HG03342 (cell line): ENCODE results near the gene DNMT1.
A peak's percentile ranks its signal among the peaks of the same experiment; 100 is the strongest.

Experiments used
- ATAC-seq: cut with Tn5 transposase; IDR thresholded peaks from one replicate; pipeline ENCODE4 v1.9.1; 2021; ENCODE audit warnings: mild to moderate bottlenecking, moderate library complexity; ENCODE audit not compliant: unreplicated experiment

DNMT1 gene

GRCh38 chr19:10115392-10116084 is 79.2 kb downstream of the DNMT1 start:
- no peak for ATAC-seq

- no peak for ATAC-seq
Observed at GRCh38 chr19:10114651-10115391, 79.9 kb downstream of the DNMT1 start.

GRCh38 chr19:10113964-10114650 is 80.6 kb downstream of the DNMT1 start:
- ATAC-seq = no peak

GRCh38 chr19:10113592-10113963 is 81.2 kb downstream of the DNMT1 start:
- ATAC-seq = no peak

- no peak for ATAC-seq
Observed at GRCh38 chr19:10112895-10113591, 81.7 kb downstream of the DNMT1 start.

GRCh38 chr19:10112037-10112761 is 82.6 kb downstream of the DNMT1 start:
- no peak for ATAC-seq

GRCh38 chr19:10111405-10111811 is 83.3 kb downstream of the DNMT1 start, which contains the start of gene P2RY11:
Gene P2RY11, plus strand, starts transcription at chr19:10111693. Its CDS starts 29 bp downstream, at chr19:10111722.
- no peak for ATAC-seq

GRCh38 chr19:10110972-10111317 is 83.8 kb downstream of the DNMT1 start:
- ATAC-seq = no peak

GRCh38 chr19:10110076-10110971 is 84.4 kb downstream of the DNMT1 start:
- no peak for ATAC-seq

- no peak for ATAC-seq
Observed at GRCh38 chr19:10109528-10109927, 85.2 kb downstream of the DNMT1 start.

GRCh38 chr19:10107817-10108367 is 86.9 kb downstream of the DNMT1 start:
- no peak for ATAC-seq

- no peak for ATAC-seq
Observed at GRCh38 chr19:10107254-10107653, 87.5 kb downstream of the DNMT1 start.

GRCh38 chr19:10106100-10106936 is 88.4 kb downstream of the DNMT1 start, which contains the start of gene PPAN:
Gene PPAN, plus strand, starts transcription at chr19:10106362. Its CDS starts 33 bp downstream, at chr19:10106395.
- peak; percentile 43 for ATAC-seq

- peak; percentile 19 for ATAC-seq
Observed at GRCh38 chr19:10105509-10106099, 89.1 kb downstream of the DNMT1 start.

- no peak for ATAC-seq
Observed at GRCh38 chr19:10104665-10105508, 89.9 kb downstream of the DNMT1 start.

- ATAC-seq = no peak
Observed at GRCh38 chr19:10104130-10104513, 90.6 kb downstream of the DNMT1 start.

GRCh38 chr19:10102787-10103236 is 91.9 kb downstream of the DNMT1 start:
- no peak for ATAC-seq
